Progenitor cell of endocrine pancreas (in vitro differentiated cells): ENCODE measurements around the gene SUMF2. TPM values are rescaled to one million over a fixed set of nuclear protein-coding genes. Genes with fewer than 3 reads are reported as not detected.
"Not testable (repeated sequence)": the region's sequence is repeated elsewhere in the genome, so short reads cannot be mapped to it uniquely, and the experiment has no call there.

Experiments
- DNase-seq: peaks from one replicate; pipeline ENCODE4 v3.0.0; 2021; ENCODE audit warnings: low spot score; ENCODE audit not compliant: unreplicated experiment
- H3K27ac Mint-ChIP-seq: 2 replicates; pipeline ENCODE4 v1.8.0; 2021; ENCODE audit warnings: mild to moderate bottlenecking, moderate library complexity, mixed read lengths
- H3K27me3 Mint-ChIP-seq: 2 replicates; pipeline ENCODE4 v1.8.0; 2021; ENCODE audit warnings: mixed read lengths
- H3K36me3 Mint-ChIP-seq: 2 replicates; pipeline ENCODE4 v1.8.0; 2022; ENCODE audit warnings: mixed read lengths; ENCODE audit not compliant: insufficient read depth
- H3K4me1 Mint-ChIP-seq: 2 replicates; pipeline ENCODE4 v1.8.0; 2021; ENCODE audit warnings: low read depth, mixed read lengths
- H3K4me3 Mint-ChIP-seq: 2 replicates; pipeline ENCODE4 v1.8.0; 2021; ENCODE audit warnings: low read depth, mild to moderate bottlenecking, moderate library complexity, mixed read lengths
- H3K9me3 Mint-ChIP-seq: 2 replicates; pipeline ENCODE4 v1.8.0; 2021; ENCODE audit warnings: low read depth, mixed read lengths
- CTCF ChIP-seq: fragments of 200-600 bp; sonication (generic); IDR thresholded peaks from one replicate; pipeline ENCODE4 v1.5.0; 2021; ENCODE audit warnings: antibody characterized with exemption, mild to moderate bottlenecking; ENCODE audit not compliant: unreplicated experiment
- long read RNA-seq: library from polyadenylated mRNA; unstranded; transcript quantifications from one replicate; pipeline ENCODE4 v2.0.0, GENCODE V29; 2020
- total RNA-seq: library from RNA; stranded (reverse); gene quantifications from 2 replicates; pipeline ENCODE4 v1.2.1, GENCODE V29; 2021

Gene SUMF2
- total RNA-seq = 89.5 and 90.8 TPM in 2 replicates
- long read RNA-seq, transcript SUMF2-207 (8 exons, 1,792 nt) = minor isoform, 9 of 309 reads
- long read RNA-seq, transcript SUMF2-205 (10 exons, 1,171 nt) = minor isoform, 8 of 309 reads
- long read RNA-seq, transcript SUMF2-204 (8 exons, 1,683 nt) = minor isoform, 18 of 309 reads
- long read RNA-seq, transcript SUMF2-208 (9 exons, 2,052 nt) = major isoform, 240 of 309 reads
- long read RNA-seq, partial matches to known transcripts = 8 of 309 reads
- long read RNA-seq, other reads (novel, unspliced or antisense) = 15 of 309 reads

DNA sequence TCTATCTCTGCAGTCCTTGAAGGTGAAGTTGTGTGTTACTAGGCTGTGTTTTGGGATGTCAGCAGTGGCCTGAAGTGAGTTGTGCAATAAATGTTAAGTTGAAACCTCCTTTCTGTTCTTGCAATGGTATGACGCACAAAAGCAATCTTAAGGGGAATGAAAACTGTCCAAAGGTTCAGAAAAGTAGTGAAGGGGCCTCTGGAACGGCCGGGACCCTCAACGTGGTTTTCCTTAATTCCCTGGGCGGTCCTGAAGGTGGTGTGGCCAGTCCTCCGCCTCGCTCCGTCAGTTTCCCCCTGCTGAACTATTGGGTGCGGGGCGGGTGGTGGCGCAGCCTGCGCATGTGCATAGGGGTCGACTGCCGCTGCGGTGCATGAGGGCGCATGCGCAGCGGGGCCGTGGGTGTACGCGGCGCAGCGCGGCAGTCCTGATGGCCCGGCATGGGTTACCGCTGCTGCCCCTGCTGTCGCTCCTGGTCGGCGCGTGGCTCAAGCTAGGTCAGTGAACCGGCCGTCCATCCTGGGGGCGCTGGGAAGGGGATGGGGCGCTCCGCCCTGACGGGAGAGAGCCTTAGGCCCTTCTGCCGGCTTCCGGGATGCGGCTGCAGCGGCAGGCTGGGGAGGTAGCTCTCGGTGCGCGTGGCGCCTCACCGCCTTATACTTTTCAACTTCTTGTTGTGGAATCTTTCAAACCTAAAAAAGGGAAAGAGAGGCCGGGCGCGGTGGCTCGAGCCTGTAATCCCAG is at the start of gene SUMF2:
TSS of gene SUMF2 (plus strand) at position 405 of the 744 bp plus-strand sequence. CDS start at position 431, 26 bp downstream.
- TF ChIP-seq CTCF = peak; percentile 38
- peaks cover 15% of the 10 kb centered on the region for H3K4me1 Mint-ChIP-seq
- no peaks in the 10 kb centered on the region for H3K27me3 Mint-ChIP-seq
- H3K27ac Mint-ChIP-seq = peak within 1 kb of the TSS; percentile 99
- peak within 1 kb of the TSS; percentile 94 for H3K4me3 Mint-ChIP-seq
- peak; percentile 87 for DNase-seq
- no peaks in the 10 kb centered on the region for H3K9me3 Mint-ChIP-seq
- H3K36me3 Mint-ChIP-seq = peaks cover 34% of the 10 kb centered on the region

DNA sequence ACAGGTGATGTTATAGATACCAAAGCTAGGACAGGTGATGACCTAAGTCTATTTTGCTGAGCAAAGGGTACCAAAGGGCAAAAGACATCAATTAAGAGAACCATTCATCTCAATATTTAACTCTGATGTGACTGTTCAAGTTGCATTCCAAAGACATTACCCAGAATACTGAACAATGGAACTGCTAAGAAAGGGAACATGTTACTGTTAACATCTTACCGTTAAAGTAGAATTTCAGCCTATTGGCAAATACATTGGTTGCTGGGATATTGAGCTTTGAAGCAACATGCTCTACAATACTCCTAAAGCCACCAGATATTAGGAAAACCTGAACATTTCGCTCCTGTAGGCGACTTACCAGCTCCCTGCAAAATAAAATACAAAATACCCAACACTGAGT is 47.1 kb upstream of the SUMF2 start:
- peaks cover 14% of the 10 kb centered on the region for H3K36me3 Mint-ChIP-seq
- not testable (repeated sequence) for DNase-seq, H3K4me1 Mint-ChIP-seq, H3K9me3 Mint-ChIP-seq, H3K4me3 Mint-ChIP-seq, H3K27me3 Mint-ChIP-seq
- H3K27ac Mint-ChIP-seq = peak overlapping the region; percentile 29

- TF ChIP-seq CTCF = no peak
- Mint-ChIP-seq H3K27ac (no peak overlapping the region), H3K36me3 (peaks cover 12% of the 10 kb centered on the region), H3K4me3 (no peak overlapping the region), H3K27me3 (no peaks in the 10 kb centered on the region), H3K4me1 (peaks cover 1% of the 10 kb centered on the region), H3K9me3 (no peaks in the 10 kb centered on the region)
- no peak for DNase-seq
Measured at GRCh38 chr7:56019501-56019900, 44.6 kb upstream of the SUMF2 start.

- Mint-ChIP-seq H3K27ac (no peak overlapping the region), H3K36me3 (peaks cover 15% of the 10 kb centered on the region), H3K4me1 (no peaks in the 10 kb centered on the region), H3K27me3 (no peaks in the 10 kb centered on the region), H3K4me3 (no peak overlapping the region), H3K9me3 (no peaks in the 10 kb centered on the region)
- DNase-seq = no peak
- no peak for TF ChIP-seq CTCF
Measured at GRCh38 chr7:56023500-56023899, 40.6 kb upstream of the SUMF2 start.

DNA sequence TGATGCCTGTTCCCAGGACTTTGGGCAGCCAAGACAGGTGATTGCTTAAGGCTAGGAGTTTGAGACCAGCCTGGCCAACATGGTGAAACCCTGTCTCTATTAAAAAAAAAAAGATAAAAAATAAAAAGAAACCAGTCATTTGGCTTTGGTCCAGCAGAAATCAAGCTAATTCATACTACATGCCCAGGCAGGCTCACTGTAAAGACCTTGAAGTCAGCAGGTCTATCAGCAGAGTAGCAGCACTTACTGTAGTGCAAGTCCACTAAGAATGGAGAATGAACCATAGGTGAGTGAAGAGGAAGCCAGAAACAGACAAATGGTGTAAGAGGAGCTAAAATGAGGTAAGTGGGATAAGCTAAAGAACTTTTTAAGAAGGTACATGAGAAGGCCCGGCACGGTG is 37.5 kb upstream of the SUMF2 start:
- TF ChIP-seq CTCF = no peak
- DNase-seq = no peak
- Mint-ChIP-seq H3K4me3 (no peak overlapping the region), H3K9me3 (no peaks in the 10 kb centered on the region), H3K27me3 (no peaks in the 10 kb centered on the region), H3K4me1 (peaks cover 9% of the 10 kb centered on the region), H3K27ac (no peak overlapping the region), H3K36me3 (peaks cover 19% of the 10 kb centered on the region)
